HCT116 (cell line): ENCODE measurements around the gene ZXDC. TPM values are rescaled to one million over a fixed set of nuclear protein-coding genes. Genes with fewer than 3 reads are reported as not detected.

ENCODE experiments used
- ATAC-seq: fragments of 200-7000 bp; cut with Tn5 transposase; 2 replicates; pipeline ENCODE4 v1.9.1; 2020; ENCODE audit warnings: mild to moderate bottlenecking, moderate library complexity
- BruUV-seq: library from RNA; stranded (reverse); fragments of 400-500 nt; replicated peaks from 2 replicates; lab custom pipeline; 2021; lab: Mats Ljungman, UMichigan
- CTCF ChIA-PET: fragments of 300-600 bp; sonication (Branson Sonifier 250); formaldehyde crosslinking; loops from one replicate; lab custom pipeline; 2021; ENCODE audit warnings: antibody characterized with exemption; lab: Charles Lee
- POLR2A ChIA-PET: fragments of 300-600, 350-600 bp; sonication (Branson Sonifier 250); formaldehyde crosslinking; loops from one replicate; lab custom pipeline; 2021; ENCODE audit warnings: antibody characterized with exemption; lab: Charles Lee
- RAD21 ChIA-PET, 2 experiments: fragments of 300-600 bp; sonication (Branson Sonifier 250); formaldehyde crosslinking; loops; one replicate each; lab custom pipeline; 2023; ENCODE audit warnings: low total read pairs in 2 of 2; ENCODE audit not compliant: uncharacterized antibody in 2 of 2, unreplicated experiment in 2 of 2, low non-redundant PET in 1 of 2; lab: Charles Lee
- DNase-seq: peaks from one replicate; pipeline ENCODE4 v3.0.0-alpha.2; 2010; ENCODE audit warnings: low read depth, low spot score
- H2AFZ ChIP-seq: fragments of 200-600 bp; shearing (Covaris generic), sonication (generic); 2 replicates; pipeline ENCODE4 v1.6.1; 2017; ENCODE audit warnings: low read depth, mixed run types, mixed read lengths, antibody characterized with exemption, low read length; ENCODE audit not compliant: poor library complexity, severe bottlenecking
- H3K27ac ChIP-seq: 2 replicates; pipeline ENCODE4 v1.5.1; 2012; ENCODE audit warnings: low read depth, low read length
- H3K27me3 ChIP-seq: fragments of 200-600 bp; sonication (generic); 2 replicates; pipeline ENCODE4 v1.6.1; 2016; ENCODE audit warnings: mixed run types, low read length, mixed read lengths; ENCODE audit not compliant: insufficient read depth
- H3K36me3 ChIP-seq, 2 experiments: fragments of 200-500 bp in 1 of 2; fragments of 200-600 bp in 1 of 2; sonication (Bioruptor generic) in 1 of 2; sonication (generic) in 1 of 2; 2 replicates each; pipeline versions ENCODE4 v1.5.1 to v1.6.1; 2014 to 2016; ENCODE audit warnings: low read length in 2 of 2, inconsistent platforms in 1 of 2, mixed read lengths in 1 of 2, mixed run types in 1 of 2; ENCODE audit not compliant: insufficient read depth in 2 of 2, control insufficient read depth in 1 of 2
- H3K4me1 ChIP-seq, 2 experiments: fragments of 200-600 bp in 1 of 2; sonication (generic) in 1 of 2; 2 replicates each; pipeline versions ENCODE4 v1.5.1 to v1.6.1; 2012 to 2017; ENCODE audit warnings: low read length in 2 of 2, inconsistent platforms in 1 of 2, mild to moderate bottlenecking in 1 of 2, mixed read lengths in 1 of 2, mixed run types in 1 of 2, moderate library complexity in 1 of 2; ENCODE audit not compliant: insufficient read depth in 2 of 2, control insufficient read depth in 1 of 2
- H3K4me2 ChIP-seq: fragments of 200-600 bp; sonication (generic); 2 replicates; pipeline ENCODE4 v1.6.1; 2017; ENCODE audit warnings: mixed run types, low read length, mixed read lengths
- H3K4me3 ChIP-seq, 2 experiments: fragments of 200-600 bp in 1 of 2; sonication (generic) in 1 of 2; replicated peaks in 1 of 2; 2 replicates each; pipeline ENCODE4 v1.5.1; 2011 to 2016; ENCODE audit warnings: low read length in 2 of 2, control low read depth in 1 of 2, low read depth in 1 of 2, mild to moderate bottlenecking in 1 of 2, mixed read lengths in 1 of 2, mixed run types in 1 of 2
- H3K79me2 ChIP-seq: fragments of 200-600 bp; sonication (generic); 2 replicates; pipeline ENCODE4 v1.6.1; 2017; ENCODE audit warnings: mild to moderate bottlenecking, mixed run types, low read length, moderate library complexity, mixed read lengths; ENCODE audit not compliant: insufficient read depth
- H3K9ac ChIP-seq: fragments of 200-600 bp; sonication (generic); 2 replicates; pipeline ENCODE4 v1.6.1; 2016; ENCODE audit warnings: low read length, mixed read lengths
- H3K9me2 ChIP-seq: fragments of 200-600 bp; sonication (generic), shearing (Covaris generic); 2 replicates; pipeline ENCODE4 v1.6.1; 2017; ENCODE audit warnings: mixed run types, mild to moderate bottlenecking, moderate library complexity; ENCODE audit not compliant: insufficient read depth
- H3K9me3 ChIP-seq, 2 experiments: fragments of 200-500 bp in 1 of 2; fragments of 200-600 bp in 1 of 2; sonication (Bioruptor generic) in 1 of 2; sonication (generic) in 1 of 2; 2 replicates each; pipeline ENCODE4 v1.6.1; 2014 to 2017; ENCODE audit warnings: low read length in 2 of 2, mixed read lengths in 2 of 2, inconsistent platforms in 1 of 2, low read depth in 1 of 2, mild to moderate bottlenecking in 1 of 2, mixed run types in 1 of 2, moderate library complexity in 1 of 2; ENCODE audit not compliant: control insufficient read depth in 1 of 2, insufficient read depth in 1 of 2
- H4K20me1 ChIP-seq: fragments of 200-600 bp; sonication (generic), shearing (Covaris generic); 2 replicates; pipeline ENCODE4 v1.6.1; 2017; ENCODE audit warnings: mixed run types, mild to moderate bottlenecking, moderate library complexity; ENCODE audit not compliant: insufficient read depth
- CBX3 ChIP-seq: IDR thresholded peaks from 2 replicates; pipeline ENCODE4 v1.6.1; 2012; ENCODE audit warnings: low read depth
- EGR1 ChIP-seq: IDR thresholded peaks from 2 replicates; pipeline ENCODE4 v1.6.1; 2012; ENCODE audit warnings: low read depth
- ELF1 ChIP-seq: IDR thresholded peaks from 2 replicates; pipeline ENCODE4 v1.6.1; 2012; ENCODE audit warnings: low read depth, borderline replicate concordance
- EZH2 ChIP-seq: fragments of 200-600 bp; sonication (generic); IDR thresholded peaks from 2 replicates; pipeline ENCODE4 v1.6.1; 2017; ENCODE audit warnings: antibody characterized with exemption, mixed run types
- EZH2phosphoT487 ChIP-seq: fragments of 200-600 bp; IDR thresholded peaks from 2 replicates; pipeline ENCODE4 v1.6.1; 2018; ENCODE audit warnings: antibody characterized with exemption, borderline replicate concordance
- FOSL1 ChIP-seq: IDR thresholded peaks from 2 replicates; pipeline ENCODE4 v1.6.1; 2012; ENCODE audit warnings: low read depth
- JUND ChIP-seq: IDR thresholded peaks from 2 replicates; pipeline ENCODE4 v1.6.1; 2012
- POLR2A ChIP-seq: IDR thresholded peaks from 2 replicates; pipeline ENCODE4 v1.7.0; 2011; ENCODE audit warnings: borderline replicate concordance; ENCODE audit not compliant: insufficient read depth, insufficient read length; ENCODE audit errors: extremely low read depth
- POLR2AphosphoS5 ChIP-seq: IDR thresholded peaks from 2 replicates; pipeline ENCODE4 v1.6.1; 2011; ENCODE audit warnings: mild to moderate bottlenecking, low read depth, low read length, moderate library complexity
- RAD21 ChIP-seq: IDR thresholded peaks from 2 replicates; pipeline ENCODE4 v1.6.1; 2012; ENCODE audit warnings: low read depth, mild to moderate bottlenecking
- SIN3A ChIP-seq: IDR thresholded peaks from 2 replicates; pipeline ENCODE4 v1.6.1; 2012; ENCODE audit warnings: low read depth
- SP1 ChIP-seq: IDR thresholded peaks from 2 replicates; pipeline ENCODE4 v1.6.1; 2012; ENCODE audit warnings: low read depth
- SRF ChIP-seq: IDR thresholded peaks from 2 replicates; pipeline ENCODE4 v1.6.1; 2012; ENCODE audit warnings: low read depth
- TCF7L2 ChIP-seq: IDR thresholded peaks from 2 replicates; pipeline ENCODE4 v1.7.0; 2011; ENCODE audit warnings: borderline replicate concordance, inconsistent platforms; ENCODE audit not compliant: insufficient read depth, insufficient read length; ENCODE audit errors: extremely low read depth
- YY1 ChIP-seq: IDR thresholded peaks from 2 replicates; pipeline ENCODE4 v1.6.1; 2011; ENCODE audit warnings: low read length, low read depth, moderate library complexity, mild to moderate bottlenecking; ENCODE audit not compliant: insufficient replicate concordance; ENCODE audit errors: extremely low read depth
- ZNF274 ChIP-seq: fragments of 200-500 bp; sonication (Bioruptor generic); IDR thresholded peaks from 2 replicates; pipeline ENCODE4 v1.6.1; 2014; ENCODE audit warnings: mild to moderate bottlenecking, low read depth, low read length, inconsistent platforms
- intact Hi-C: fragments of 100-400 bp; cut with micrococcal nuclease; formaldehyde crosslinking; loops from 2 replicates; pipeline ENCODE4 v1.10.0; 2022
- total RNA-seq: library from RNA; stranded (reverse); gene quantifications from one replicate; pipeline ENCODE4 v1.2.1, GENCODE V29; 2021; ENCODE audit not compliant: unreplicated experiment
- TF ChIP-seq, protein P1 (sequence below): IDR thresholded peaks from 2 replicates; pipeline ENCODE4 v1.6.1; 2012
- TF ChIP-seq, protein P2 (sequence below): IDR thresholded peaks from 2 replicates; pipeline ENCODE4 v1.6.1; 2012; ENCODE audit warnings: low read depth
- TF ChIP-seq, protein P3 (sequence below), 3 experiments: fragments of 200-600 bp in 1 of 3; sonication (generic) in 1 of 3; IDR thresholded peaks in 2 of 3; conservative IDR thresholded peaks in 1 of 3; 2 replicates each; pipeline ENCODE4 v1.5.1; 2012 to 2017; ENCODE audit warnings: low read depth in 2 of 3, low read length in 2 of 3, antibody characterized with exemption in 1 of 3, borderline replicate concordance in 1 of 3, control low read depth in 1 of 3, mild to moderate bottlenecking in 1 of 3, mixed read lengths in 1 of 3, mixed run types in 1 of 3, moderate library complexity in 1 of 3; ENCODE audit not compliant: insufficient read depth in 1 of 3
- TF ChIP-seq, protein P4 (sequence below): IDR thresholded peaks from 2 replicates; pipeline ENCODE4 v1.6.1; 2011; ENCODE audit warnings: mild to moderate bottlenecking, low read length, moderate library complexity; ENCODE audit not compliant: insufficient replicate concordance; ENCODE audit errors: extremely low read depth

The ZXDC gene
- total RNA-seq, 1 experiment from 2014 or later: 29.9 TPM

DNA sequence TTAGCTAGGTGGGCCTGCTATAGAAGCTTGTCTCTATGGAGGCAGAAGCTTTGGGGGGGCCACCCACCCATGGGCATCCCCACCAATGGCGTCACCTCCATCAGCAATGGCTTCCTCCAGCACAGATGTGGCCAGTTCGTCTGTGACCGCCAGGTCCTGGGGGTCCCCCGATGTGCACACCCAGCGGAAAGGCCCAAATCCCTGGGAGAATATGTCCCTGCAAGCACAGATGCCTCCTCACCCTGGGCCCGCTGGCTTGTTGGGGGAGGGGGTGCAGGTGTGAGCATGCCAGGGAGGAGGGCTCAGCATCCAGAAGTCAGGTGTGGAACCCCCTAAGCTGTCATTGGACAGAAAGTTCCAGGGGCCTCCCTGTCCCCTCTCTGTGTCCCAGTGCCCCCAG lies 22.3 kb upstream of the ZXDC start:
- Histone ChIP-seq H3K4me1 (no peaks in the 10 kb centered on the region), H3K79me2 (no peaks in the 10 kb centered on the region), H3K27ac (no peak overlapping the region), H4K20me1 (no peaks in the 10 kb centered on the region), H3K27me3 (no peaks in the 10 kb centered on the region), H3K36me3 (no peaks in the 10 kb centered on the region), H2AFZ (no peak overlapping the region), H3K4me2 (no peak overlapping the region), H3K9ac (no peak overlapping the region), H3K9me2 (no peaks in the 10 kb centered on the region), H3K9me3 (no peaks in the 10 kb centered on the region), H3K4me3 (no peak overlapping the region)
- ChIA-PET RAD21 (no interaction called here), POLR2A (no interaction called here), CTCF (no interaction called here)
- DNase-seq: no peak
- intact Hi-C loops: no loop called here
- no peak for ATAC-seq
- TF ChIP-seq ZNF274: no peak
- TF ChIP-seq, protein P1, sequence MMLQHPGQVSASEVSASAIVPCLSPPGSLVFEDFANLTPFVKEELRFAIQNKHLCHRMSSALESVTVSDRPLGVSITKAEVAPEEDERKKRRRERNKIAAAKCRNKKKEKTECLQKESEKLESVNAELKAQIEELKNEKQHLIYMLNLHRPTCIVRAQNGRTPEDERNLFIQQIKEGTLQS: no peak
- no peak for TF ChIP-seq POLR2AphosphoS5
- no peak for TF ChIP-seq EZH2
- no peak for TF ChIP-seq CBX3
- no peak for TF ChIP-seq JUND
- no peak for TF ChIP-seq EGR1
- TF ChIP-seq, protein P2, sequence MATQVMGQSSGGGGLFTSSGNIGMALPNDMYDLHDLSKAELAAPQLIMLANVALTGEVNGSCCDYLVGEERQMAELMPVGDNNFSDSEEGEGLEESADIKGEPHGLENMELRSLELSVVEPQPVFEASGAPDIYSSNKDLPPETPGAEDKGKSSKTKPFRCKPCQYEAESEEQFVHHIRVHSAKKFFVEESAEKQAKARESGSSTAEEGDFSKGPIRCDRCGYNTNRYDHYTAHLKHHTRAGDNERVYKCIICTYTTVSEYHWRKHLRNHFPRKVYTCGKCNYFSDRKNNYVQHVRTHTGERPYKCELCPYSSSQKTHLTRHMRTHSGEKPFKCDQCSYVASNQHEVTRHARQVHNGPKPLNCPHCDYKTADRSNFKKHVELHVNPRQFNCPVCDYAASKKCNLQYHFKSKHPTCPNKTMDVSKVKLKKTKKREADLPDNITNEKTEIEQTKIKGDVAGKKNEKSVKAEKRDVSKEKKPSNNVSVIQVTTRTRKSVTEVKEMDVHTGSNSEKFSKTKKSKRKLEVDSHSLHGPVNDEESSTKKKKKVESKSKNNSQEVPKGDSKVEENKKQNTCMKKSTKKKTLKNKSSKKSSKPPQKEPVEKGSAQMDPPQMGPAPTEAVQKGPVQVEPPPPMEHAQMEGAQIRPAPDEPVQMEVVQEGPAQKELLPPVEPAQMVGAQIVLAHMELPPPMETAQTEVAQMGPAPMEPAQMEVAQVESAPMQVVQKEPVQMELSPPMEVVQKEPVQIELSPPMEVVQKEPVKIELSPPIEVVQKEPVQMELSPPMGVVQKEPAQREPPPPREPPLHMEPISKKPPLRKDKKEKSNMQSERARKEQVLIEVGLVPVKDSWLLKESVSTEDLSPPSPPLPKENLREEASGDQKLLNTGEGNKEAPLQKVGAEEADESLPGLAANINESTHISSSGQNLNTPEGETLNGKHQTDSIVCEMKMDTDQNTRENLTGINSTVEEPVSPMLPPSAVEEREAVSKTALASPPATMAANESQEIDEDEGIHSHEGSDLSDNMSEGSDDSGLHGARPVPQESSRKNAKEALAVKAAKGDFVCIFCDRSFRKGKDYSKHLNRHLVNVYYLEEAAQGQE: no peak
- no peak for TF ChIP-seq TCF7L2
- TF ChIP-seq, protein P3, sequence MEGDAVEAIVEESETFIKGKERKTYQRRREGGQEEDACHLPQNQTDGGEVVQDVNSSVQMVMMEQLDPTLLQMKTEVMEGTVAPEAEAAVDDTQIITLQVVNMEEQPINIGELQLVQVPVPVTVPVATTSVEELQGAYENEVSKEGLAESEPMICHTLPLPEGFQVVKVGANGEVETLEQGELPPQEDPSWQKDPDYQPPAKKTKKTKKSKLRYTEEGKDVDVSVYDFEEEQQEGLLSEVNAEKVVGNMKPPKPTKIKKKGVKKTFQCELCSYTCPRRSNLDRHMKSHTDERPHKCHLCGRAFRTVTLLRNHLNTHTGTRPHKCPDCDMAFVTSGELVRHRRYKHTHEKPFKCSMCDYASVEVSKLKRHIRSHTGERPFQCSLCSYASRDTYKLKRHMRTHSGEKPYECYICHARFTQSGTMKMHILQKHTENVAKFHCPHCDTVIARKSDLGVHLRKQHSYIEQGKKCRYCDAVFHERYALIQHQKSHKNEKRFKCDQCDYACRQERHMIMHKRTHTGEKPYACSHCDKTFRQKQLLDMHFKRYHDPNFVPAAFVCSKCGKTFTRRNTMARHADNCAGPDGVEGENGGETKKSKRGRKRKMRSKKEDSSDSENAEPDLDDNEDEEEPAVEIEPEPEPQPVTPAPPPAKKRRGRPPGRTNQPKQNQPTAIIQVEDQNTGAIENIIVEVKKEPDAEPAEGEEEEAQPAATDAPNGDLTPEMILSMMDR (IDR thresholded peaks at IDR 0.05 in 2 of 3, conservative IDR thresholded peaks at IDR 0.05 in 1 of 3; ENCODE audit: borderline replicate concordance in 1 of 3, insufficient read depth in 1 of 3, low read depth in 2 of 3, low read length in 2 of 3): no peak
- TF ChIP-seq SIN3A: no peak
- TF ChIP-seq, protein P4, sequence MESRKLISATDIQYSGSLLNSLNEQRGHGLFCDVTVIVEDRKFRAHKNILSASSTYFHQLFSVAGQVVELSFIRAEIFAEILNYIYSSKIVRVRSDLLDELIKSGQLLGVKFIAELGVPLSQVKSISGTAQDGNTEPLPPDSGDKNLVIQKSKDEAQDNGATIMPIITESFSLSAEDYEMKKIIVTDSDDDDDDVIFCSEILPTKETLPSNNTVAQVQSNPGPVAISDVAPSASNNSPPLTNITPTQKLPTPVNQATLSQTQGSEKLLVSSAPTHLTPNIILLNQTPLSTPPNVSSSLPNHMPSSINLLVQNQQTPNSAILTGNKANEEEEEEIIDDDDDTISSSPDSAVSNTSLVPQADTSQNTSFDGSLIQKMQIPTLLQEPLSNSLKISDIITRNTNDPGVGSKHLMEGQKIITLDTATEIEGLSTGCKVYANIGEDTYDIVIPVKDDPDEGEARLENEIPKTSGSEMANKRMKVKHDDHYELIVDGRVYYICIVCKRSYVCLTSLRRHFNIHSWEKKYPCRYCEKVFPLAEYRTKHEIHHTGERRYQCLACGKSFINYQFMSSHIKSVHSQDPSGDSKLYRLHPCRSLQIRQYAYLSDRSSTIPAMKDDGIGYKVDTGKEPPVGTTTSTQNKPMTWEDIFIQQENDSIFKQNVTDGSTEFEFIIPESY: no peak
- no peak for TF ChIP-seq FOSL1
- no peak for TF ChIP-seq YY1
- TF ChIP-seq RAD21: no peak
- no peak for TF ChIP-seq EZH2phosphoT487
- TF ChIP-seq POLR2A: no peak
- no peak for TF ChIP-seq SRF
- no peak for TF ChIP-seq SP1
- TF ChIP-seq ELF1: no peak
- BruUV-seq: no TSS peak
